ENCODE measurements around the gene SEMA3E. TPM values are rescaled to one million over a fixed set of nuclear protein-coding genes. Genes with fewer than 3 reads are reported as not detected.
A peak's percentile ranks its signal among the peaks of the same experiment; 100 is the strongest.
"Not testable (repeated sequence)": the region's sequence is repeated elsewhere in the genome, so short reads cannot be mapped to it uniquely, and the experiment has no call there.

SEMA3E gene
- total RNA-seq, 1 donor: 1.4 TPM

DNA sequence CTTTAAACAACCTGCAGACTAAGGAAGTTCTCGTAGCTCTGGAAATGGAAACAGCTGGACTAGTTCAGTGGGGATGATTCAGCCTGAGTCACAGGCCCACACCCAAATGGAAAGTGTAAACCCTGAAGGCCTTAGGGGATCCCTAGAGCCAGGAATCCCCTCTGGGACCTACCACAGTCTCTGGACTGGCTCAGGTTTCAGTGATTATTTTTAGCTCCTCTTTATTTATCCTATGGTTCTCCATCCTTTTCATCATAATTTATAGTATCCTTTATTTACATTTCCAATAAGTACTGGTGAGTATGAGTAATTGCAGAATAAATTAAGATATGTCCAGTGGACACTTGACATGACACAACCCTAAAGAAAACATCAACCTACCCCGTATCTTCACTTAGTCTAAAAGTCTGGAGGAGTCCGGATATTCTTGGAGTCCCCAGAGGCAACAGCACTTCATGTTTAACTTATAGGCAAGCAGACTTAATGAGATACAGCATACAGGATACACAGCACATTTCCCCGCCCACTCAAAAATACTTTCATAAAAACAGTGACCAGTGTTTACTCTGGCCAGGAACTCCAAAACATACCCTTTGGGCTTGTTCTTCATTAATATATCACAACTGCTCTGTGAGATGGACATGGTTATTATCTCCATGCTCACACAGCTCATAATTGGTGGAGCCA, 28.4 kb upstream of the SEMA3E start:
- Histone ChIP-seq H3K4me1 (ENCODE audit: insufficient read depth, low read length) (peaks cover 11% of the 10 kb centered on the region), H3K27me3 (ENCODE audit: insufficient read depth, low read length) (no peaks in the 10 kb centered on the region), H4K20me1 (ENCODE audit: insufficient read depth, low read length) (no peaks in the 10 kb centered on the region), H3K79me2 (ENCODE audit: insufficient read depth, low read length) (no peaks in the 10 kb centered on the region), H3K4me3 (ENCODE audit: insufficient read depth, low read length) (no peak overlapping the region), H3K36me3 (ENCODE audit: insufficient read depth, low read length) (no peaks in the 10 kb centered on the region), H3K27ac (ENCODE audit: low read depth, low read length) (no peak overlapping the region), H2AFZ (ENCODE audit: low read length) (no peak overlapping the region), H3K9me3 (ENCODE audit: low read depth, low read length) (no peaks in the 10 kb centered on the region), H3K4me2 (ENCODE audit: insufficient read depth, low read length) (peak overlapping the region; percentile 24)
- TF ChIP-seq, protein P1, sequence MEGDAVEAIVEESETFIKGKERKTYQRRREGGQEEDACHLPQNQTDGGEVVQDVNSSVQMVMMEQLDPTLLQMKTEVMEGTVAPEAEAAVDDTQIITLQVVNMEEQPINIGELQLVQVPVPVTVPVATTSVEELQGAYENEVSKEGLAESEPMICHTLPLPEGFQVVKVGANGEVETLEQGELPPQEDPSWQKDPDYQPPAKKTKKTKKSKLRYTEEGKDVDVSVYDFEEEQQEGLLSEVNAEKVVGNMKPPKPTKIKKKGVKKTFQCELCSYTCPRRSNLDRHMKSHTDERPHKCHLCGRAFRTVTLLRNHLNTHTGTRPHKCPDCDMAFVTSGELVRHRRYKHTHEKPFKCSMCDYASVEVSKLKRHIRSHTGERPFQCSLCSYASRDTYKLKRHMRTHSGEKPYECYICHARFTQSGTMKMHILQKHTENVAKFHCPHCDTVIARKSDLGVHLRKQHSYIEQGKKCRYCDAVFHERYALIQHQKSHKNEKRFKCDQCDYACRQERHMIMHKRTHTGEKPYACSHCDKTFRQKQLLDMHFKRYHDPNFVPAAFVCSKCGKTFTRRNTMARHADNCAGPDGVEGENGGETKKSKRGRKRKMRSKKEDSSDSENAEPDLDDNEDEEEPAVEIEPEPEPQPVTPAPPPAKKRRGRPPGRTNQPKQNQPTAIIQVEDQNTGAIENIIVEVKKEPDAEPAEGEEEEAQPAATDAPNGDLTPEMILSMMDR (IDR thresholded peaks at IDR 0.05; ENCODE audit: extremely low read depth, low read depth, low read length): no peak
- peak; percentile 90 for DNase-seq (ENCODE audit: insufficient read length, low spot score, missing footprints)

DNA sequence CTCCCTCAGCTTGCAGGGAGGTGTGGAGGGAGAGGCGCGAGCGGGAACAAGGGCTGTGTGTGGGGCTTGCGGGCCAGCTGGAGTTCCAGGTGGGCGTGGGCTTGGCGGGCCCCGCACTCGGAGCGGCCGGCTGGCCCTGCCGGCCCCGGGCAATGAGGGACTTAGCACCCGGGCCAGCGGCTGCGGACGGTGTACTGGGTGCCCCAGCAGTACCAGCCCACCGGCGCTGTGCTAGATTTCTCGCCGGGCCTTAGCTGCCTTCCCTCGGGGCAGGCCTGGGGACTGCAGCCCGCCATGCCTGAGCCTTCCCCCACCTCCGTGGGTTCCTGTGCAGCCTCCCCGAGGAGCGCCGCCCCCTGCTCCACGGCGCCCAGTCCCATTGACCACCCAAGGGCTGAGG, 24.4 kb upstream of the SEMA3E start:
- not testable (repeated sequence) for H3K27ac ChIP-seq (ENCODE audit: low read depth, low read length); DNase-seq (ENCODE audit: insufficient read length, low spot score, missing footprints); H3K36me3 ChIP-seq (ENCODE audit: insufficient read depth, low read length); H3K27me3 ChIP-seq (ENCODE audit: insufficient read depth, low read length); H2AFZ ChIP-seq (ENCODE audit: low read length); H4K20me1 ChIP-seq (ENCODE audit: insufficient read depth, low read length); H3K79me2 ChIP-seq (ENCODE audit: insufficient read depth, low read length); H3K9me3 ChIP-seq (ENCODE audit: low read depth, low read length); H3K4me2 ChIP-seq (ENCODE audit: insufficient read depth, low read length); H3K4me3 ChIP-seq (ENCODE audit: insufficient read depth, low read length)
- H3K4me1 ChIP-seq (ENCODE audit: insufficient read depth, low read length): peaks cover 11% of the 10 kb centered on the region

DNA sequence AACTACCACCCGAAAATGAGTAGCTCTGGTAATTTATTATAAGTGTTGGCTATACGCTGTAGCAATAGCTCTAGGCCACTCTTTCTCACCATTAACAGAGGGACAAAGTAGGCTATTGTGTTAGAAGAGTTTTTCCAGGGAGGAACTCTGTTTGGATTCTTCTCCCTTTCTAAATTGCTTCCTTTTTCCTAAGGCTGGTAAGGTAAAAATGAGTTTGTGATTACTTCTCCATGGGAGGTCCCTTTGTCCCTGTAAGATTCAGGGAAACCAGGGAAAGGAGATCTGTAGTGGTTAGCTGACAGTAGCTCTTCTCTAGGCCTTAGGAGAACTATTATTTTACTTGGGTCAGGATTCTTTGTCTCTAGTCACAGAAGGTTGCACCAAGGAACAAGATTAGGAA, 23.2 kb upstream of the SEMA3E start:
- no peaks in the 10 kb centered on the region for H4K20me1 ChIP-seq (ENCODE audit: insufficient read depth, low read length)
- peaks cover 5% of the 10 kb centered on the region for H3K4me1 ChIP-seq (ENCODE audit: insufficient read depth, low read length)
- no peaks in the 10 kb centered on the region for H3K36me3 ChIP-seq (ENCODE audit: insufficient read depth, low read length)
- no peak for DNase-seq (ENCODE audit: insufficient read length, low spot score, missing footprints)
- no peaks in the 10 kb centered on the region for H3K27me3 ChIP-seq (ENCODE audit: insufficient read depth, low read length)
- no peaks in the 10 kb centered on the region for H3K79me2 ChIP-seq (ENCODE audit: insufficient read depth, low read length)
- TF ChIP-seq, protein P1 (IDR thresholded peaks at IDR 0.05; ENCODE audit: extremely low read depth, low read depth, low read length): no peak
- H3K9me3 ChIP-seq (ENCODE audit: low read depth, low read length): no peaks in the 10 kb centered on the region
- H3K27ac ChIP-seq (ENCODE audit: low read depth, low read length): no peak overlapping the region
- H2AFZ ChIP-seq (ENCODE audit: low read length): no peak overlapping the region
- H3K4me3 ChIP-seq (ENCODE audit: insufficient read depth, low read length): no peak overlapping the region
- H3K4me2 ChIP-seq (ENCODE audit: insufficient read depth, low read length): no peak overlapping the region

DNA sequence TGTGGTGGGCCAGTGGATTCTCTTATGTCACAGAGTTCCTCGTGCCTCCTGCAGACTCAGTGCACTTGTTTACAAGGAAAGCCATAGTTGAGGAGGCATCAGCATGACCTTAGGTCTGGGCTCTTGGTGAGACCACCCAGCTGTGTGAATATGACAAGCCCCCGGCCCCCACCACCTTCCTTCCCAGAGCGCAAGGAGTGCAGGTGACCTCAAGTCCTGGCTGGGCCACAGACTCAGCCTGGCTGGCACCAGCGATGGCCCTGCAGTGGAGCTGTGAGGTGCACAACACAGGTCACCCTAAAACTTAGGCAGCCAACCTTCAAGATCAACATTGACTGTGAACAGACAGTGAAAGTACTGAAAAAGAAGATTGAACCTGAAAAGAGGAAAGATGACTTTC, 14.2 kb upstream of the SEMA3E start:
- H3K4me2 ChIP-seq (ENCODE audit: insufficient read depth, low read length): no peak overlapping the region
- no peaks in the 10 kb centered on the region for H3K36me3 ChIP-seq (ENCODE audit: insufficient read depth, low read length)
- TF ChIP-seq, protein P1 (IDR thresholded peaks at IDR 0.05; ENCODE audit: extremely low read depth, low read depth, low read length): no peak
- no peaks in the 10 kb centered on the region for H4K20me1 ChIP-seq (ENCODE audit: insufficient read depth, low read length)
- no peaks in the 10 kb centered on the region for H3K79me2 ChIP-seq (ENCODE audit: insufficient read depth, low read length)
- H2AFZ ChIP-seq (ENCODE audit: low read length): no peak overlapping the region
- H3K9me3 ChIP-seq (ENCODE audit: low read depth, low read length): no peaks in the 10 kb centered on the region
- H3K4me1 ChIP-seq (ENCODE audit: insufficient read depth, low read length): no peaks in the 10 kb centered on the region
- H3K4me3 ChIP-seq (ENCODE audit: insufficient read depth, low read length): no peak overlapping the region
- H3K27me3 ChIP-seq (ENCODE audit: insufficient read depth, low read length): no peaks in the 10 kb centered on the region
- no peak for DNase-seq (ENCODE audit: insufficient read length, low spot score, missing footprints)
- no peak overlapping the region for H3K27ac ChIP-seq (ENCODE audit: low read depth, low read length)
